Islet precursor cell (in vitro differentiated cells): ENCODE measurements around the gene ANKRD65.
A peak's percentile ranks its signal among the peaks of the same experiment; 100 is the strongest.
"Not testable (repeated sequence)": the region's sequence is repeated elsewhere in the genome, so short reads cannot be mapped to it uniquely, and the experiment has no call there.

Experiments used
- DNase-seq: peaks from one replicate; pipeline ENCODE4 v3.0.0-alpha.2; 2018

ANKRD65 gene

DNA sequence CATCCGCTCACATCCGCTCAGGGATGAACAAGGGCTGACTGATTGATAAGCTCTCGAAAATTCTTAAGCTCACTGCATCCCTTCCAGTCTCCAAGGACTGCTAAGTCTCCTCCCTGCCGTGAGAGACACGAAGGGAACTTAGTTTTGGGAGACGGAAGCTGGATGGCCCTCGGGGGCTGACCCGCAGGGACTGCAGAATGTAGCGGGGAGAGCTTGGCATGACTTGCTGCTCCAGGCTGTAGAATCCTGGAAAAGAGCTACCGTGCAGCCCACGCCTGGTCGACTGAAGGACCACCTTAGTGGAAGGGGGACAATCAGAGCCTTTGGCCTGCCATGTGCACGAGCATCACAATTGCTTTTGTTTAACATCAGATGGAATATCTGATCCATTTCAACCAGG, 5.3 kb downstream of the ANKRD65 start:
- DNase-seq: no peak

- DNase-seq: not testable (repeated sequence)
Observed at GRCh38 chr1:1412311-1412902, 8.7 kb downstream of the ANKRD65 start.

DNA sequence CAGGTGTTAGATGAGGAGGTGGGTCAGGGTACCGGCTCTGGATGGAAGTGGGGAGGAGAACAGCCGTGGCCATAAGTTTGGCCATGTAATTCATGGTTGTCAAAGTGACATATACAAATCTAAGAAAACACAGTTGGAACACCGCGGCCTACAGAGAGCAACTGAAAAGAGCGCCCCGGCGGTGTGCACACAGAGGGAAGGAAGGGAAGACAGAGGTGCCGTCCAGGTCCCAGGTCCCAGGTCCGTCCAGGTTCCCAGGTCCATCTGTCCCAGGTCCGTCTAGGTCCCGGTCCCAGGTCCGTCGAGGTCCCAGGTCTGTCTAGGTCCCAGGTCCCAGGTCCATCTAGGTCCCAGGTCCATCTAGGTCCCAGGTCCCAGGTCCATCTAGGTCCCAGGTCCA, 9.4 kb downstream of the ANKRD65 start:
- no peak for DNase-seq

DNA sequence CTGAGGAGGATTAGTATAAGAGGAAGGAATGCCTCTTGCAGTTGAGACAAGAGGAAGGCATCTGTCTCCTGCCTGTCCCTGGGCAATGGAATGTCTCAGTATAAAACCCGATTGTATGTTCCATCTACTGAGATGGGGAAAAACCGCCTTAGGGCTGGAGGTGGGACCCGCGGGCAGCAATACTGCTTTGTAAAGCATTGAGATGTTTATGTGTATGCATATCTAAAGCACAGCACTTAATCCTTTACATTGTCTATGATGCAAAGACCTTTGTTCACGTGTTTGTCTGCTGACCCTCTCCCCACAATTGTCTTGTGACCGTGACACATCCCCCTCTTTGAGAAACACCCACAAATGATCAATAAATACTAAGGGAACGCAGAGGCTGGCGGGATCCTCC, 10.8 kb downstream of the ANKRD65 start:
- DNase-seq: not testable (repeated sequence)

DNA sequence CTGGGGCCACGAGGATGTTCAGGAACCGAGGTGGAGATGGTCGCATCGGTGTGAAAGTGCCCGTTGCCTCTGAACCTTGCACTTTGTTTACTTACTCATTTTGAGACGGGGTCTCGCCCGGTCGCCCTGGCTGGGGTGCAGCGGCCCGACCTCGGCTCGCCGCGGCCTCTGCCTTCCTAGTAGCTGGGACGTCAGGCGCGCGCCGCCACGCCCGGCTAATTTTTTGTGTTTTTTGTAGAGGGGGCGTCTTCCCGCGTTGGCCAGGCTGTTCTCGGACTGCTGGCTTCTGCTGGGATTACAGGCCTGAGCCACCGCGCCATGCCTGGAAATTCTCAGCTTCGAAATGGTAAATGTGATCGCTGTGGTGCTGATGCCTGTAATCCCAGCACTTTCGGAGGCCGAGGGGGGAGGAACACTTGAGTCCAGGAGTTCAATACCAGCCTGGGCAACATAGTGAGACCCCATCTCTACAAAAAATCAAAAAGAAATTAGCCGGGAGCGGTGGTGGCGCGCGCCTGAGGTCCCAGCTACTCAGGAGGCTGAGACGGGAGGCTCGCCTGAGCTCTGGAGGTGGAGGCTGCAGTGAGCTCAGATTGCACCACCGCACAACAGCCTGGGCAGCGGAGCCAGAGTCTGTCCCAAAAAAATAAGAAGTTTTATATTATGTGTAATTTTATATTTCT, 13.3 kb downstream of the ANKRD65 start:
- DNase-seq: no peak

DNA sequence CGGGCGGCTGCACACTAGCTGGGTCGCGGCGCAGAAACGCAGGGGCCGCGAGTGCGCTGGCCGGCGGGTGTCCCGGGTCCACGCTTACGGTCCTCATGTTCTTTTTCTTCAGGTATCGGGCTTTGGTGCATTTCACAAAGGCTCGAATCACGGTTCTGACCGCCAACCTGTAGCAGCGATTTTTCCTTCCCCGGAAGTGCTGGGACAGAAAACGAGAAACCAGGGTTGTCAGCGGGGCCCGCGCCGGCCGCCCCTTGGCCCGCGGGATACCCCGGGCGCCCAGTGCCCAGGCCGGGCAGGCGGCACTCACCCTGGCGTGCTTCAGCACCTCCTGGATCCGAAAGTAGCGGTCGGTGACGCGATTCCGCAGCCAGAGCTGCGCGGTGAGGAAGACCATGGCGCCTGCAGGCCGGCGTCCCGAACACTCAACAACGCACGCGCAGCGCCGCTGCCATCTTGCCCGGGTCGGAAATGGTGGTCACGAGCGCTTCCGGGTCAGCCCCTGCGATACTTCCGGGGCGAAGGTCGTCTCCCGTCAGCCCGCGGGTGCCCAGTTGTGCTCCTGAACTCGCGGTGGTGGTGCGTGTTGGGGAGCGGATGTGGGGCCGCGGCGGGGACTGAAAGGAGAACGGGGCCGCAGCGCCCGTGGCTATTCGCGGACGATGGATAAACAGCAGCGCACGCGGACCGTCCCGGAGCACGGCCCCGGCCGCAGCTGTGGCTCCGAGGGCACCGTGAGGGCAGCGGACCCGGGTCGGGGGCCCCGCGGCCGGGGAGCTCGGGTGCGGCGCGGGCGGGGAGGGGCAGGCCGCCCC, 14.0 kb downstream of the ANKRD65 start, which contains the start of gene MRPL20:
TSS of gene MRPL20 (minus strand) at position 473 of the 815 bp plus-strand sequence. CDS start at position 397, 76 bp downstream.
- peak; percentile 96 for DNase-seq

- no peak for DNase-seq
Observed at GRCh38 chr1:1406101-1406820, 14.8 kb downstream of the ANKRD65 start.

DNA sequence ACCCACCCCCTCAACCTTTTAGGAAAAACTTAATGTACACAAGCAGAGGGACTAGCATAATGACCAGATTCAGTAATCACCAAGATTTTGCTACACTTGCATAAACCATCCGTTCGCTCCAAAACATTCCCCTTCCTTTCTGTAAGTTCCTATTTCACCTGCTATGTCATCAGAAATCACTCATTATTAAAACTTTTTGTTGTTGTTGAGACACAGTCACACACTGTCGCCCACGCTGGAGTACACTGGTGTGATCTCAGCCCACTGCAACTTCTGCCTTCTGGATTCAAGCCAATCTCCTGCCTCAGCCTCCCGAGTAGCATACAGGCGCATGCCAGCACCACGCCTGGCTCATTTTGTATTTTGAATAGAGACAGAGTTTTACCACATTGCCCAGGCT, 17.4 kb downstream of the ANKRD65 start:
- no peak for DNase-seq

GRCh38 chr1:1402901-1403392, 18.1 kb downstream of the ANKRD65 start:
- not testable (repeated sequence) for DNase-seq

DNA sequence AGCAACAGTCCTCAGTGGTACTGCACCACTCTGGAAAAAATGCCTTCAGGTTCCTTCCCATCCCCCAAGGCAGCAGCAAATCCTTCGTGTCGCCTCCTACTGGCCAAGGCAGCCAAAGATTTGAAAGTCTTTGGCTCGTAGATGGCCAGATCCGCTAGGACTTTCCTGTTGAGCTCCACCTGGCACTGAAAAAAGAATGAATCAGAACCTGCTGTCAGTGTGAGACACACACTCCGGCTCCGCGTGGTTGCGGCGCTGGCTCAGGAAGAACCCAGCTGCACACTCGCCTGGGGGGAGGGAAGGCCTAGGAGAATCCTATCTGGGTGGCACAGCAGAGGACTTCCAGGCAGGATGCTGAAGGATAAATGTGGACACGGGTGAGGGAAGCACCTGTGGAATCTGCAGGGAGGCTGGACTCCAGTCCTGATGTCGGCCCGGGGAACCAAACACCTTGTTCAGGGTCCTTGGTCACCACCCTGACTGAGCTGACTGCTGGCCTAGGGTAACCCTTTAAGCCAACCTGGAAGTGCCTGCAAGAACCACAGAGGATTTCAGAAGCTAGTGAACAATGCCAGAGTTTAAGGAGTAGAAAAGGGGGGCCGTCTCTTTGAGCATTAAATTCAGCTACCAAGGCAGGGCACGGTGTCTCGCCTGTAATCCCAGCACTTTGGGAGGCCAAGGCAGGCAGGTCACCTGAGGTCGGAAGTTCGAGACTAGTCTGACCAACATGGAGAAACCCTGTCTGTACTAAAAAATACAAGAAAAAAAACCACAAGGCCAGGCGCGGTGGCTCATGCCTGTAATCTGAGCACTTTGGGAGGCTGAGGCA, 18.8 kb downstream of the ANKRD65 start:
- peak; percentile 77 for DNase-seq

DNA sequence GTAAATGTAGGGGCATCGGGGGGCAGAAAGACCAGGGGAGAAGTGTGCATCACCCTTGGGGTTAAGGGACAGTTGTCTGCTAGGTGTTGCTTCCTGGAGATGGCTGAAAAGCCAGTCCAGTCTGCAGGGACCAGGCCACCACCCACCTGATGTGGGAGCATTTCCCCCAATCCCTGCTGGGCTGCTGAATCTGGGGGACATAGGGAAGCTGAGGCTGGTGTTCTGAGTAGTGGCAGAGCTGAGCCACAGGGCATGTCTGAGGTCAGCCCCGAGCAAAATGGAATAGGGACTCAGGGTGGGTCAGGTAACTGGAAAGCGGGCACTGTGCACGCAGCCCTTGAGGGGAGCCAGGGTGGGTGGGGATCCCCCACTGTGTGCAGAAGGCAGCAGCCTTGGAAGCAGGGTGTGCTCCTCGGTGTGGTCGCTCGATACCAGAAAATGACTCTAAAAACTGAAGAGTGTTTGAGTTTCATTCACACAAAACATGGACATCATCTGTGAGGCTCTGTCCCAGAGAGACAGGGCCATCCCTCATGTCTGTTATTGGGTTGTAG, 19.5 kb downstream of the ANKRD65 start:
- no peak for DNase-seq

GRCh38 chr1:1400576-1401456, 20.3 kb downstream of the ANKRD65 start:
- no peak for DNase-seq

GRCh38 chr1:1399872-1400575, 21.1 kb downstream of the ANKRD65 start:
- DNase-seq: no peak

- DNase-seq: peak; percentile 99
Observed at GRCh38 chr1:1399187-1399871, 21.7 kb downstream of the ANKRD65 start, which contains the start of gene CCNL2. Gene CCNL2 (minus strand): TSS chr1:1399335. CDS start chr1:1399306, 29 bp downstream.

GRCh38 chr1:1398677-1399186, 22.3 kb downstream of the ANKRD65 start:
- no peak for DNase-seq

DNA sequence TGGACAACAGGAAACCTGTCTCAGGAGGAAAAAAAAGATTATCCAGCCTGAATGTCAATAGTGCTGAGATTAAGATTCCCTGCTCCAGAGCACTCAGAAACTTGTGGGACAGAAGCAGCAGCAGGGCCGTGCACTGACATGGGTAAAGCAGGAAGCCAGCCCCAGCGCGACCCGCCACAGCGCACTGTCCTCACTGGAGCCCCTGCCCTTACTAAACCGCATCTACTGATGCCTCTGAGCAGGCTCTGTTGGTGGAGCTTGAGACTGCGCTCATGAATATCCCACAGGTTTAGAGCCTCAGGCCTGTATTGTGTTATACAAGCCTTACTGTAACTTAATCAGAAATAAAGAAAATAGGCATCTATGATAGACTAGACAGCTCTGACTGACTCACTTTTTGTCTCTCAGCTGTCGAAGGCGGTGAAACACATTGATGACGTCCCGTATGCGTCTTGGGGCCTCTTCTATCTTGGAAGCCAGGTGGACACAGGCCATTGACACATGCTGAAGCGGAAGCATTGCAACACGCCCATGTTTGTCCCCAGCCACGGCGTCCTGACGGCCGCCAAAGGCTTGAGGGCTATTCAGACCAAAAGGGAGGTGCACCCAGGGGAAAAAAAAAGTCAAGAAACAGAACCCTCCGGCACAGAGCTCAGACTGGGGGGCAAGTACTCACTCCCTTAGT, 23.1 kb downstream of the ANKRD65 start:
- DNase-seq: no peak

- no peak for DNase-seq
Observed at GRCh38 chr1:1395166-1395565, 25.9 kb downstream of the ANKRD65 start.

- DNase-seq: no peak
Observed at GRCh38 chr1:1394116-1394515, 27.0 kb downstream of the ANKRD65 start.
